Left hindlimb (tissue), 1 donor: ENCODE measurements around the gene GATA5.

Experiments
- DNase-seq: peaks from one replicate; pipeline ENCODE4 v3.0.0-alpha.2; 2018

Gene GATA5

DNA sequence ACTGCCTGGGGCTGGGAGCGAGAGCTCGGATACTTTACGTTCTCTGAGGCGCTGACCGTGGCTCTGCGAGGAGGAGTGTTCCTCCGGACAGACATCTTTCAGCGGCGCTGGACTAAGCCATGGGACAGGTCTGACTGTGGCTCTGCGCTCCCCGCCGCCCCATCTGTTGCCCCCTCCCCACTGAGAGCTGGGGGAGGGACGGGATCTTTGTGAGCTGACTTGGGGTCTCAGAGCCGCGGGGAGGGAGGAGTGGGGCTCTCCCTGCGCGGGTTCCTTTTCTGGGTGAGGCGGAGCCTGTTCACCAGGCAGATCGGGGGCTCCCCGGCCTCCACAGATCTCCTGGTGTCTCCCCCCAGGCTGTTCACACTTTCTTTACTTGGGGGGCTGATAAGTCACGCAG is 11.3 kb upstream of the GATA5 start:
- no peak for DNase-seq

DNA sequence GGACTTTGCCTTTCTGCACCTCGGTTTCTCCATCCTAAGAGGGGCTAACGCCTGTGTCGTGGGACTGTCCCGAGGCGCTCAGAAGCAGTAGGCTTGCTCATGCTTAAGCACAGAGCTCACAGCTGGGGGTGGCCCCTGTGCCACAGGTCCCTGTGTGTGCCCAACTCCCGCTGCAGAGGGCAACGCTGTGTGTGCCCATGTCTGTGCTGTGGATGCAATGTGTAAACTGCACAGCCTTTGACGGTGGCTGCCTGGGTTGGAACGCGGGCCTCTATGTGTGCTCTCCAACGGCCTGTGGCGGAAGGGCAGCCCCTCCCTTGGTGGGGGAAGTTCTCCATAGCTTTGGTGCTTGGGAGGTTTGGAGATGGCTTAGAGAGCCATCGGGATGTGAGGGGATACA is 10.7 kb upstream of the GATA5 start:
- DNase-seq: no peak

DNA sequence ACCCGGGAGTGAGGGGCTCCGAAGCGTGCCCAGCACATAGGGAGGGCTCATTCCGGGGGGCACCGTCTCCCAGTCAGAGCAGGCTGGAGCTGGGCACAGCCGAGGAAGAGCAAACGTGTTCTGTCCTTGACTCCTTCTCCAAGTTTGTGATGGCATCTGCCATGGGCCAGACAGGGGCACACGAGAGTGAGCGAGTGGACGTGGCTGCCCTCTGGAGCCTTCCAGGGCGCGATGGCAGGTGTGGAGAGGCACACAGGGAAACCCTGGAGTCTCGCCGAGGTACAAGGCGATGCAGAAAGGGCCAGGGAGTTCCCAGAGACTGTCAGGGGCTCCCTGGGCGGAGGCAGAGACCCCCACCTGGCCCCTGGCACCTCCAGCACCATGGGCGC is 9.9 kb upstream of the GATA5 start:
- no peak for DNase-seq

DNA sequence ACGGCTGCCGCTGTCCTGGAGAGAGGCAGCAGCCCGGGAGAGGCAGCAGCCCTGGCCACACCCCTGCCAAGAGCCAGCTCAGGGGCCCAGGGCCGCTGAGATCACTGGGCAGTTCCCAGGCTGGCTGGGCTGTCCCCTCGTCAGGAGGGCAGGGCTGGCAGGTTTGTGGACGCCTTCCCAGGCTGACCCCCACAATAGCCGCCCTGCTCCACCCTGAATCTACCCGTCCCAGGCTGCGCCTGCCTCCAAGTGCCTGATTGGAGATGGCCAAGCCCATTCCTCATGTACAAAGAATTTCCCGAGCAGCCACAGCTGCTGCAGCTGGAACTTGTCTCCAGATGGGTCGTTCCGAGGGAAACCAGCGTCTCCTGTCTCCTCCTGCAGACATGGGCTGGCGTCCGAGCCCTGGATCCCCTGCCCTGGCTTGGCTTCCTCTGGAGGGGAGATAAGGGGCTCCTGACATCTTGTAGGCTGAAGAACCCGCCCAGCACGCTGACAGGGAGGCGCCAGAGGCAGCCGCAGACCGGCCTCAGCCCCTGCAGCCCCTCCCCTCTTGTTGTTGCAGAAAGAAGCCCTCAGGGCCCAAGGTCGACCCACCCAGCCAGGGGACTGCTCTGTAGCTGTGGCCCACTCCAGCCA is 9.4 kb upstream of the GATA5 start:
- DNase-seq: peak; percentile 70

DNA sequence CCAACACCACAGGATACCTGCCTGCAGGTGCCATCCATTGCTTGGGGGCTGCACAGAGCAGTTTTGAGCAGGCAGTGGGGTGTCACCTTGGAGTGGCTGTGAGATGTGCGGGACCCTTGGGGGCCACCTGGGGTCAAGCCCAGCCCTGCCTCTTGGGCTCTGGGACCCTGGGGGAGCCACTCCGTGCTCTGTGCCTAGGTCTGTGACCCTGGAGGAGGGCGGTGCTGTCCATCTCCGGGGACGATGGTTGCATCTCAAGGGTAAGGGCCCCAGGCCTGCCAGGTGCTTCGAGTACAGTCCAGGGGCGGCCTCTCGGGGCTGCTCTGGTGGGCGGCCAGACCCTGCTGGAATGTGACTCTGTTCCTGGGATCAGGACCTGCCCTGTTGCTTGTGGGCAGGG is 8.7 kb upstream of the GATA5 start:
- DNase-seq: no peak

DNA sequence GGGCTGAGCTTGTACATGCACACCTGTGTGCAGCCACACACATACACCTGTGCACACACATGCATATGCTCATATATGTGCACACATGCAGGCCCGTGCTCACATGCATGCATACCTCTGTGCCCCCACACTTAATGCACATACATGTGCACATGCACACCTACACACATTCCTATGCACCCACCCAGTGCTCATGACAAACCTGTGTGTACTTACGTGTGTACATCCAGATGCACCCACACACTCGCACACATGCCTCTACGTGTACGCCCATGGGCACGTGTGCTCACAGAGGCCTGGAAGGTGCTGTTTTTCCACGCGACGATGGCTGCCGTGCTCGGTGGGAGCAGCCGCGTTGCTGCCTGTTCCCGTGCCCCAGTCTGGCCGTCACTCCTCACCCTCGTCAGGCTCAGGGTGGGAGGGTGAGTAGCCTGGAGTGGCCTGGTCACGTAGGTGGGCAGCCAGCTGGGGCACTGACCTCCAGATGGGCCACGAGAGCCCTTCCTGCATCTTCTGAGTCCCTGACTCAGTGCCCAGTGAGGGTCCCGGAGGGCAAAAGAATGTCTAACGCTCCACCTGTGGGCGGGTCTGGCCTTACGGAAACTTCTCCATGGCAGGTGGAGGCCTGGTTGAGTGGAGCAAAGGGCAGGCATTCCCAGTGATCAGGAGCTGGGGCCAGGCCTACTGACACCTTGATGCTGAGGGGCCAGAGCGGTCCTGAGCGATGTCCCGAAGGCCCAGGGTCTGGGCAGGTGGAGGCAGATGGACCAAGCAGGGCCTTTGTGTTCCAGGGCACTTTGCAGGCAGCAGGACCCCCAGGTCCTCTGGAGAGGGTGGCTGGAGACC is 8.0 kb upstream of the GATA5 start:
- DNase-seq: no peak

DNA sequence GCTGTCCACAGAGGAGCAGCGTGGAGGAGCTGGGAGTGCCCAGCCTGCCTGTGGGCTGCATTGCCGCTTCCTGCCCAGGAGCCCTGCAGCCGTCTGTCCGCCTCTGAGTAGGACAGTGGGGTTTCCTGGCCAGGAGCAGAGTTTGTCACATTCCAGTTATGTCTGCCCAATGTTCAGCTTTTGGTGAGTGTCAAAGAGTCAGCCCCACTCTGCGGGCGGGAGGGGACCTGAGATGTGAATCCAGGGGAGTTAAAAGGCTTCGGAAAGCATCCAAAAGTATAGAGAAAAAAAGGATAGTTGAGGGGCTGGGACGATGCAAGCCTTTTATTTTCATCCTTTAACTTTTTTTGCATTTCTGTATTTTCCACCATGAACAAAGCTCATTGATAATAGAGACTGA is 7.2 kb upstream of the GATA5 start:
- DNase-seq: no peak

DNA sequence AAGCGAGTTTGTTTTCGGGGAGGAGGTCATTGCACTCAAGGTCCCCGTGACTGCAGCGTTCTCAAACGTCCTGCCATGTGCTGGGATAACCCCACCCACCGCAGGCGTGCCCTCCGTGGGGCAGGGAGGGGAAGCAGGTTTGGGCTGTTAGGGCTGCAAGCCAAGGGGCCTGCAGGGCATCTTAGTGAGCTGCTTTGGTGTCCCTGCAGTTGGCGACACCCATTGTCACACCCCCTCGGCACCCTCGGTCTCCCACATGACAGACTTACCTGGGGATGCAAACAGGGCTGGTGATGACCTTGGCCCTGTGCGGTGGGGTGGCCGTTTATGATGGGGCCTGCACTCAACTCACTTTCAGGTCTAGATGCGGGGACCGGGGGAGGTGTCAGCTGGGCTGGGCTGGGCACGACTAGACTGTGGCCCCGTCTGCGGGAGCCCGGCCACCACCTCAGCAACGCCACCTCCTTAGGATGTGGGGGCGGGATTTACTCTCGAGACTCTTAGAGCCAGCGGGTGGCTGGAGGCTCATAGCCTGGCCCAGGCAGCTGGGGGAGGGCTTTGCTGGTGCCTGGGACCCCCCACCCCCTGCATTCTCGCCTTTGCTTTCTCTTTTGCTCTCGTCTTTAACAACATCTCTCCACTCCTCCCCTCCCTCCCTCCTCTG is 6.5 kb upstream of the GATA5 start:
- no peak for DNase-seq

DNA sequence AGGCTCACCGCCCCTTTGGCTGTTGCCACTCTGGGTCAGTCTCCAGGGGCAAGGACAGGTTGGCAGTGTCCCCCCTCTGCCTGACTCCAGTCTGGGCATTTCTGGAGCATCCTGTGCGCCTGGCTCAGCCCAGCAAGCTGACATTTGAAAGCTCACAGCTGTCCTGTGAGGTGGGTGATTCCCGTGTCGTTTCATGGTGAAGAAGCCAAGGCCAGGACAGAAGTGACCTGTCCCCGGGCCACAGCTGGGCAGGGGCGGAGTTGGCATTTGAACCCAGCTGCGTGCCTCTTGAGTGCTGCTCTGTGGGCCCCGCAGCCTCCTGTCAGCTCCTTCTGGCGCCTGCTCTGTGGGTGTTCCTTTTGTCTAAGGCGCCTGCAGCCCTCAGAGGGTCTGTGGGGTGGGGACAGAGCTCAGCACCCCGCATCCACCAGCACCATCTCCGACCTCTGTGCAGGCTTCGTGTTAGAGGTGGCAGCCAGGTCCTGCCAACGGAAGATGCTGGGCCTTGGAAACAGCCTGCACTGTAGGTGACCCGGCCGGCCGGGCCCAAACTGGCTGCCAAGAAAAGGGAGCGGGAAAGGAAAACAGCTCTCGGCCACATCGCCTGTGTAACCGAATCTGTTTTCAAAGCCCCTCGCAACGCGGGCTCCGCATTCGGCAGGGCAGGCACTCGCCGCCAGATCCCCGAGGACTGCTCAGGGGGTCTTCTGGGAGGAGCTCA is 5.8 kb upstream of the GATA5 start:
- DNase-seq: peak; percentile 62

DNA sequence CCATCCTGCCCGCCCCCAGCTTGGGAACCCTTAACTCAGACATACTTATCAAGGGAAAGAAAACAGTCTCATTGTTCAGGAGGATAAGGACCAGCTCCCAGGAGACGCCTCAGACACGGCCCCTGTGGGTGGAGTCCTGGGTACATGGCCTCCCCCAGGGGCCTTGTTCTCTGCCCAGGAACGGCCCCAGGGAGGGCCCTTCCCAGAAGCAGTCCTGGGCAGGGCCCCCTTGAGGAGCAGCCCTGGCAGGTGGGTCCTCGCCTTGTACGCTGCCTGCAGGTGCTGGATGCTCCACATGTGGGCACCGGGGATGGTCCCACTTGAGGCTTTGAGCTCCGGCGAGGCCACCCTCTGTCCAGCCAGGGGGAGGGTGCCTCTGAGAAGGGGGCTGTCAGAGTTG is 4.5 kb upstream of the GATA5 start:
- no peak for DNase-seq

DNA sequence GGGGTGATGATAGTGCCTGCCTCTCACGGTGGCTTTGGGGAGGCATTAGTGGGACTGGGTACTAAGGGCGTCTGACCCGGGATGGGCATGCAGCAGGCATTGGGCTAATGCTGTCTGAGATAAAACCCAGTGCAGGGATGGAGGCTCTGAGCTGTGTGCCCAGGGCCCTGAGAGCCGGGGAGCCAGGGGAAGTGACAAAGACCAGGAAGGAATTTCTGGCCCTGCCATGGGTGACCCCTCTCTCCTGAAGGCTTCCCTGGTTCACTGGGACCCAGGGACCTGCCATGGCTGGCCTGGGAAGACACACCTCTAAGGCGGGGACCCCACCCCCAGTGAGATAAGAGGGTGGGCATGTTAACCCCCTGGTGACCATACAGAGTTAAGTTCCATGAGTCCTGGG is 3.9 kb upstream of the GATA5 start:
- DNase-seq: no peak

DNA sequence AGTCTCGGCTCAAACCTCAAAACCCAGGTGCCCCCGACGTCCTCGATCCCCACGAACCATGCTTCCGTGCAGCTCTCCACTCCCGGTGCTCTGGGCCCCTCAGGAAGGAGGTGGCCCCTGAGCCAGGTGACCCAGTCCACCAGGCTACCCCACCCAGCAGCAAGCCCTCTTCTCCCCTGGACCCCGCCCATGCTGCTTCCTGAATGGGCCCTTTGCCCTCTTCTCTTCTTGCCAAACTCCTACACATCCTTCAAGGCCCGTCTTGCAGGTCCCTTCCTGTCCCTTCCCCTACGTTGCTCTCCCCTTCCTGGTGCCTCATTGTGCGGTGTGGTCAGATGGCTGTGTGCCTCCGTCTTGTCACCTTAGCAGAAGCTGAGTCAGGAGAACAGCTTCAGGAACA is 3.4 kb upstream of the GATA5 start:
- no peak for DNase-seq

DNA sequence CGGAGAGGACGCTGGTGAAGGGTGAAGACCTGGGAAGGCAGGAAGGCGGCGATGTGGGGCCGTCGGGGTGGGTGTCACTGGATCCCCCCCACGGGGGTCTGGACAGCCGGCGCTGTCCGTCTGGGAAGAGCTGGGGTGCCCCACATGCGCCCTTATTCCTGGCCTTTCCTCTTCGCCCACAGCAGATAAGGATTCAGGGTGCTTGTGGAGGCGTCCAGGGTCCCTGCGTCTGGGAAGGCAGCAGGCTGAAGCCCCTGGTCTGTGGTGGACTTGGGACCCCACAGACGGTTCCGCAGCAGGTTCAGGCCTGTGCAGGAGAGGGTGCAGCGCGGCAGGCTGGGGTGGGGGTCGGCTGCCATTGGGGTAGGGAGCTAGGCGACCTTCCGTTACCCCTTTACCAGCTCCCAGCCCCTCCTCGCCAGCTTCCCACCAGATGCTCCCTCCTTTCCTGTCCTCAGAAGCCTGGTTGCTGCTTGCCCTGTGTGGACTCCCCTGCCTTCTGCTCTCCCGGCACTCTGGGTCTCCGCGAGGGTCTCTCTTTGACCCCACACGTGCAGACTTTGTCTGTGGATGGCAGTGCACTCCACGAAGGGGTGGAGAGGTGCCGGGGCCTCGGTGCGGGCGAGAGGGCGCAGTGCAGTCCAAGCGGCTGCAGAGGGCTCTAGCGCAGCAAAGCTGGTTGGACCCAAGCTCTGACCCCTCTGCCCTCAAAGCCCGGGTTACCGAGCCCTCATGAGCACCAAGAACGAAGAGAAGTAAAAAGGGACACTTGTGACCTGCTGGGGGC is 2.1 kb upstream of the GATA5 start:
- no peak for DNase-seq

DNA sequence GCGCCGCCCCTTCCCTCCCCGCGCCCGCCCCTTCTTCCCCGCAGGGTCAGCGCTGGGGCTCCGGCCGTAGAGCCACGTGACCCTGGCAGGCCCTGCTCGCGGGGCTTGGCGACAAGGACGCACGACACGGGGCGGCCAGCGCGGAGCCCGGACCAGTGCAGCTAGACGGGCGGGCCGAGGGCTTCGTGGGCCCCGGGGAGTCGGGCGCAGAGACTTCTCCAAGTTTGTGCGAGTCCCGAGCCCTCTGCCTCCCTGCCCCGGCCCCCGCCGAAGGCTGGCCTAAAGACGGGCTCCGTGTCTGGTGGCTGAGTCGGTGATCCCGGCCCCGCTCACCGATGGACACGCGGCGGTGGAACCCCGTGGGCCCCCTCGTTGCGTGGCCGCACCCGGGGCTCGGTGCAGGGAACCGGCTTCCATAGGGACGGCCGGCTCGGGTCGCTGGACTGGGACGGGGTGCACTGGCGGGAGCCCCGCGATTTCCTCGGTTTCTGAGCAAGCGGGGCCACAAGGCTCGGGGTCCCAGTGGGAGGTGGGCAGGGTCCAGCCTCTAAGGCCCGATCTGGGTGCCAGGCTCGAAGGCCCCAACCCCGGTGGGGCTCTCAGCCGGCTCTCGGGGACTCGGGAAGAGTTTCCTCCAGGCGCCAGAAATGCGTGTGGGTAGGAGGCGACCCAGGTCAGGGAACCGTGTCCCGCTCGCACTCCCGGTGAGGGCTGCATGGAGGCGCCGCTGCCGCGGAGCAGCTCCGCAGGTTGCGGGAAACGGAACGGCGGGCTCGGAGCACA is 452 bp upstream of the GATA5 start:
- no peak for DNase-seq

DNA sequence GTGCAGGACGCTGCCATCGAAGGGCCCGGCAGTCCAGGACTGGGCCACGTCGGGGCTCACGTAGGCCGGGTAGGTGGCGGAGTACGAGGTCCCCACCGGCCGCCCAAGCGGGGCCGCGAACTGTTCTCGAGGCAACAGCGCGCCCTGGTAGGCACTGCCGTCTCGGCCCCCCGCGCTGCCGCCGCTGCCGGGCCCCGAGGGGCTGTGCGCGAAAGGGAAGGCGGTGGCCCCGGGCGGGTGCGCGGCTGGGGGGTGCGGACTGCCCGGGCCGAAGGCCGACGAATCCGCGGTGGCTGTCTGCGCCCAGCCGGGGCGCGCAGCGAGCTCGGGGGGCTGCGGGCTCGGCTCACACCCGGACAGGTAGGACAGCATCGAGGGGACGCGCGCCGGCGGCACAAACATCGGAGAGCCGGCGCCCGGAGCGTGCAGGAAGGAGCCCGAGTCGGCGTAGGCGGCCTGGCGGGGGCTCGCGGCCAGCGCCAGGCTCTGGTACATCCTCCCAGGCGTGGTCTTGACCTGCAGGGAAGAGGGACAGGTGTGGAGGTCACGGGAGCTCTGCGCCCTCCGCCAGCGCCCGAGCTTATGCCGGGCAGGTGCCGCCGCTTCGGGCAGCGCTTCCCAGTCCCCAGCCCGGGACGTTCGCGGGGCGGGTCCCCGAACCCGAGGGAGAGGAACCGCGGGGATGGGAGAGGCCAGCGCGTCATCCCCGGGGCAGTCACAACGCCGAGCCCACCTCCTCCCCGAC is 596 bp downstream of the GATA5 start:
- no peak for DNase-seq

DNA sequence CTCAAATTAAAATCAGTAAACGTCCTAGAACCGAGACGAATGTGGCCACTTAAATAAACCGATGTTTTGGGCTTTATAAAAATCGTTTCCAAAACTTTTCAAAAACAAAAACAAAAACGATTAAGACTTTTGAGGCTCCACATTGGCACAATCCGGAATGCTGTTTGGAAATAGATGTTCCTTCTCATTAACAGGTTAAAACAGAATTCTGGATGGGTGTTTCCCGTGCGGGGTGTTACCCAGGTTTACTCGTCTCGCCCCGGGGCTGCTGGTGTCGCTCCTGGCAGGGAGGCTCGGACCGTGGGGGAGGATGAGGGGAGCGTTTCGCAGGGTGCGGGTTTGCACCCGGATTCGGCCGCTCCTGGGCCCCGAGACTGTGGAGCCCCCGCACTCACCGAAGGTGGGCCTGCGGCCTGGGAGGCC is 1.2 kb downstream of the GATA5 start:
- DNase-seq: no peak

DNA sequence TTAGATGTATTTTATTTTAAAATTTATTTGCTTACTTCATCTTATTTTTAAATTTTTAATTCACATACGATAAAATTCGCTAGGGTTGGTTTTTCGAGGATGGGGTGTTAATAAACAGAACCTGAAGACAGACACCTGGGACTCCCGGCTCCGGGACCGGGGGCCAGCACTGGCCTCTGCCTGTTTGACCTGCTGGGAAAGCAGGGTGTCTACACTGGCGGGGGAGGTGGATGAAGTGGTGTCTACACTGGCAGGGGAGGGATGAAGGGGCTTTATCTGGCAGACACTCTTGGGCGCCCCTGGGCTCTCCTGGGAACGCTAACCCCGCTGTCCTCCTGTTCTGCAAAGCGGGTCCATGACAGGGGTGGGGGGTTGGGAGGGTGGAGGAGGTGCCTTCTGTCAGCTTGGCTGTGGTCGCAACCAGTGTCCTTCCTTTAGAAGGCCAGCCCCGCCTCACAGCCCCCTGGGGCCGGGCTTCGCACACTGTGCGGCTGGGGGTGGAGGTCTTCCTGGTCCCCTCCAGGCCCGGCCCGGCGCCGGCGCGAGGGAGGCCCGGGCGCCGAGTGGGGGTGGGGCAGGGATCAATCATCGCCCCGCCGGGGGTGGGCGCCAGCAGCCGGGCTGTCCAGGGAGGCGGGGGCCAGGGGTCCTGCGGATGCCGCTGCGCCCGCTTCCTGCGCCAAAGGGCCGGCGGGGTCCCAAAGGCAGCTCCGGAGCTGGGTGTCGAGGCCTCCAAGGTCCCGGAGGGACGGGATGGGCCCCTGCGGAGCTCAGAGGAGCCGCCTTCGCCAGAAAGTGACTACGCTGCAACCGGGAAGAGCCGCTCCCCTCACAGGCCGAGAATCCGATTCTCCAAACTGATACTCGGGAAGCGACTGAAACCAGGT is 1.8 kb downstream of the GATA5 start:
- no peak for DNase-seq

DNA sequence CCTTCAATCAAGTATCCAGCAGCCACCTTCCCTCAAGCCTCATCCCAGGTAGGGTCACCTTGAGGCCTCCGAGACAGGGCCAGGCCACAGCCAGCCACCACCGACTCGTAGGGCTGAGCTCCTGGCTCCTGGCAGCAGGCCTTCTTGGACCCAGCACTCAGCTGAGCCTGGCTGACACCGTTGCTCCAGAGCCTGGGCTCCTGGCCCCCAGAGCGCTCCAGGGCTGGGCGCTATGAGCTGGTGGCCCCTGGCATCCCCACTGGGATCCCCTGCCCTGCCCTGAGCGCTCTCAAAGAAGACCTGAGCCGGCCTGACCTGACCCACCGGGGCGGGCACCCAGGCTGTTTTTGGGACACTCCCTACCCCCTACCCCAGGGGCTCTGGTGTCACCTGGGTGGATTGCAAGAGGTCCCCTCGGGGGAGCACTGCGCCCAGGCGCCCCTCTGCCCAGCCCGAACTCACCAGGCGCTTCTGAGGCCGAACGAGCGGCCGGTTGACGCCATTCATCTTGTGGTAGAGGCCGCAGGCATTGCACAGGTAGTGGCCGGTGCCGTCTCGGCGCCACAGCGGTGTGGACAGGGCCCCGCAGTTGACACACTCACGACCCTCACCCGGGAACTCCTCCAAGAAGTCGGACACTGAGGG is 2.7 kb downstream of the GATA5 start:
- DNase-seq: no peak

DNA sequence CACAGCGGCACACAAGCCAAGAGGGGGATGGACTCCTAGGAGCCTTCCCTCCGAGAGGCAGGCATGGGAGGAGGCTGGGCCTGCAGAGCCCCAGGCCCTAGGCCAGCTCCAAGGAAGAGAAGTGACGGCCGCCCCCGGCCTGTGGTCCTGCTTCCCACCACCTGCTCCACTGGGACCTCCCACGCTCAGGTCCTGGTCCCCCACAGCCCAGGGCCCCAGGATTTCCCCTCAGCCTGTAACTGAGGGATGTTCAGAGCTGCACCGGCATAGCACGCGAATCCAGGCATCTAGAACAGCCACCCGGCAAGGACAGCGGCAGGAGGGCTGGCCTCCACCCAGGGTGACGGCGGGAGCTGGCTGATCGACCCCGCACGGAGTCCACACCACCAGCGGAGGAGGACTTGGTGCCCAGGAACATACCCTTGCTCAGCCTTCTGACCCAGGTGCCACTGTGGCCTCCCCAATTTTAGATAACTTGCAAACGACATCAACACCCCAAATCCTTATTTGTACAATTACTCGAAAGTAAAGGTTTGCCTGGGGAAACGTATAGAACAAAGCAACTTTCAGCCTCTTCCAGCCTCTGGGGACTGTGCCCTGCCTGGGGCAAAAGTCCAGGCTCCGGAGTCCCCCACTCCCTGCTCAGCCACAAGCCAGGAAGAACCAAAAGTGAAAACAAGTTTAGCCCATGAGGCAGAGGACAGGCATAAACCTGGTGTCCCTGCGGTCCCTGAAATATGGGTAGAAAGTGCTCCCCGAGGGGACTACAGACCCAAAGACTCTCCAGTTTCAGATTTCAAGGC is 3.5 kb downstream of the GATA5 start:
- DNase-seq: no peak
